ENCODE measurements around the gene NYNRIN. TPM values are rescaled to one million over a fixed set of nuclear protein-coding genes. Genes with fewer than 3 reads are reported as not detected.

NYNRIN gene
- total RNA-seq, 2 donors from 2014 or later = 9.5 to 11.6 TPM

- no peak overlapping the region for H3K4me3 ChIP-seq
- peaks cover 7% of the 10 kb centered on the region for H3K36me3 ChIP-seq
- H3K27ac ChIP-seq = no peak overlapping the region
- DNase-seq (ENCODE audit: low spot score) (no peak), ATAC-seq (ENCODE audit: insufficient number of reproducible peaks, low FRiP score, low read depth) (no peak)
- peaks cover 0 to 9% of the 10 kb centered on the region in 2 donors for H3K4me1 ChIP-seq (ENCODE audit: control insufficient read depth in 1 of 2, low read depth in 2 of 2)
- H3K9me3 ChIP-seq = no peaks in the 10 kb centered on the region
- TF ChIP-seq CTCF (IDR thresholded peaks at IDR 0.05) = no peak
- no peaks in the 10 kb centered on the region for H3K27me3 ChIP-seq (replicated peaks; ENCODE audit: insufficient read depth)
Observed at GRCh38 chr14:24416932-24417619, 18.3 kb downstream of the NYNRIN start.

DNA sequence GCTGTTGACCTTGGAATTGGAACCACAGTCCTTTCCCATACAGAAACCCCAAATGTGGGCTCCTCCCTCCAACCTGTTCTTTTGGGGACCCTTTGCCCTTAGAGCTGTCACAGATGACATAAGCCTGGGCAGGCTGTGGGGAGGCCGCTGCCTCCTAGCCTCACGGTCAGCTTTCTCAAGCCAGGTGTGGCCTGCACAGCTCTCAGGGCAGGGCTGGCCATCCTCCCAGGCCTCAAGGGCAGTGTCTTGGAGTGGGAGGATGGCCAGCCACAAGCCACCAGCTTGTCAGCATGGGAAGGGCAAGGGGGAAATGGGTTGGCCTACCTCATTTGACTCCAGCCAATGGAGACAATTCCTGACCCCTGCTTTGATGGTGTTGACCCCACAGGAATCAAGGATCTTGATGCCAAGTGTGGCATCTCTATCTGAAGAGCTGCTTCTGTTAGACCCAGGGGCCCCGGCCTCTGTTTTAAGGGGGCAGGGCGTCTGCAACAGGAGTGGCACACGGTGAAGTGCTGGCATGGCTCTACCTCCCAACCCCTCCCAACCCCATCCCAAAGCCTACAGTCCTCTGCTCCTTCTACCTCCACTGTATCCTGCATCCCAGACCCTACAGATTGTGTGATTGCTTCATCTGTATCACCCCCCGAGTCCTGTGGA, 19.2 kb downstream of the NYNRIN start:
- Histone ChIP-seq H3K27me3 (replicated peaks; ENCODE audit: insufficient read depth) (no peaks in the 10 kb centered on the region), H3K36me3 (peaks cover 7% of the 10 kb centered on the region), H3K27ac (no peak overlapping the region), H3K4me3 (no peak overlapping the region), H3K4me1 (ENCODE audit: control insufficient read depth in 1 of 2, low read depth in 2 of 2) (peaks cover 0 to 9% of the 10 kb centered on the region in 2 donors), H3K9me3 (no peaks in the 10 kb centered on the region)
- no peak for TF ChIP-seq CTCF (IDR thresholded peaks at IDR 0.05)
- DNase-seq (ENCODE audit: low spot score) (no peak), ATAC-seq (ENCODE audit: insufficient number of reproducible peaks, low FRiP score, low read depth) (no peak)

DNA sequence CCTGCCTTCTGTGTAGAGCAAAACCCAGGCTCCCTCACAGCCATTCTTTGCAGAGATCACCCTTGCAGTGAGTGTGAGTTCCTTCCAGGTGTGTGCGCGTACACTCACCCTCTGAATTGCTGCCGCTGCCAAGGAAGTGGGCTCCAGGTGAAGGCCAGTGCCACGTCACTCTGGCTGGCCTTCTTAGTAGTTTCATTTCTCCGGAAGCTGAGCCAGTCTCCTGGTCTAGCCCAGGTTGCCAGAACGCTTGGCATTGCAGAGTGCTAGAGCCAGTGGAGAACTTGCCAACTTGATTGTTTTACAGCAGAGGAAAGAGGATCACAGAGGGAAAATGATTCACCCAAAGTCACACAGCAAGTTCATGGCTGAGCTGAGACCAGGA, 19.7 kb downstream of the NYNRIN start:
- TF ChIP-seq CTCF (IDR thresholded peaks at IDR 0.05) = no peak
- Histone ChIP-seq H3K9me3 (no peaks in the 10 kb centered on the region), H3K4me1 (ENCODE audit: control insufficient read depth in 1 of 2, low read depth in 2 of 2) (peaks cover 0 to 9% of the 10 kb centered on the region in 2 donors), H3K27me3 (replicated peaks; ENCODE audit: insufficient read depth) (no peaks in the 10 kb centered on the region), H3K27ac (no peak overlapping the region), H3K36me3 (peaks cover 7% of the 10 kb centered on the region), H3K4me3 (no peak overlapping the region)
- no peak for DNase-seq (ENCODE audit: low spot score)
- ATAC-seq (ENCODE audit: insufficient number of reproducible peaks, low FRiP score, low read depth) = no peak

GRCh38 chr14:24422261-24422660, 23.5 kb downstream of the NYNRIN start:
- no peaks in the 10 kb centered on the region for H3K27me3 ChIP-seq (replicated peaks; ENCODE audit: insufficient read depth)
- H3K4me1 ChIP-seq (ENCODE audit: control insufficient read depth in 1 of 2, low read depth in 2 of 2) = peaks cover 4 to 19% of the 10 kb centered on the region in 2 donors
- no peak overlapping the region for H3K27ac ChIP-seq
- DNase-seq (ENCODE audit: low spot score) = no peak
- H3K36me3 ChIP-seq = no peaks in the 10 kb centered on the region
- H3K4me3 ChIP-seq = no peak overlapping the region
- H3K9me3 ChIP-seq = no peaks in the 10 kb centered on the region
- no peak for ATAC-seq (ENCODE audit: insufficient number of reproducible peaks, low FRiP score, low read depth)
- no peak for TF ChIP-seq CTCF (IDR thresholded peaks at IDR 0.05)

DNA sequence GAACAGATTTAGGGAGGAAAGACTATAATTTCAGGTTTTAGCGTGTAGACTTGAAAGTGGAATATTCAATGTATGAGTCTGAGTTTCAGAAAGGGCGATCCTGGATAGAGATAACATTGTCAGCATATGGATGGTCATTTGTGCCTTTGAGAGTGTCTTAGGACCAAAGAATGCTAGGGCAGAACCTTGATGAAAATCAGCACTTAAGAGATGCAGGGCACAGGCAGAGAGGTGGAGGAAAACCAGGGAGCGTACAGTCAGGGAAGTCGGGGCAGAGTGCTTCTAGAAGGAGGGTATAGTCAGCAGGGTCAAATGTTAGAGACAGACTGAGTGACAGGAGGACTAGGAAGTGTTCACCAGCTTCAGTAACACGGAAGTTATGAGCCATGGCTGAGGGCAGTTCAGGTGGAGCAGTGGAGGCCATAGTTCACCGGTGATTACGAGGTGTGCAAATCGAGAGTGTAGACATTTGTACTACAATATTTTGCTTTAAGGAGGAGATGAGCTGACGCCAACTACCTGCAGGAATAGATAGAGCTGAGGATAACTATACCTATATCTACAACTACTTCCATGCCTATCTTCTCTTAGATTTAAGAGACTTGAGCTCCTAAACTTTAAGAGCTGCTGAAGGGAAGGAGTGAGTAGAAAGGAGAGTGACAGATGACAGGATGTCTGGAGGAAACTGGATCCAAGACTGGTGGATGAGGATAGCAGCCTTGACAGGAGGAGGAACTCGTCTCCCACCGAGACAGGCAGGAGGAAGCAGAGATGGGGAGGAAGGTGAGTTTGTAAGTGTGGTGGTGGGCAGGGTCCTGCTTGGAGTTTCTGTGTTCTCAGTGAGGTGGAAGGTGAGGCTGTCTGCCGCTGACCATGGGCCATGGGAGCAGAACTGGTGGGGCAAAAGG, 24.1 kb downstream of the NYNRIN start:
- Histone ChIP-seq H3K27me3 (replicated peaks; ENCODE audit: insufficient read depth) (no peaks in the 10 kb centered on the region), H3K4me1 (ENCODE audit: control insufficient read depth in 1 of 2, low read depth in 2 of 2) (peaks cover 4 to 19% of the 10 kb centered on the region in 2 donors), H3K9me3 (no peaks in the 10 kb centered on the region), H3K36me3 (no peaks in the 10 kb centered on the region), H3K4me3 (no peak overlapping the region), H3K27ac (no peak overlapping the region)
- TF ChIP-seq CTCF (IDR thresholded peaks at IDR 0.05) = no peak
- DNase-seq (ENCODE audit: low spot score) = no peak
- no peak for ATAC-seq (ENCODE audit: insufficient number of reproducible peaks, low FRiP score, low read depth)
